ENCODE data around the gene AUTS2.

DNA sequence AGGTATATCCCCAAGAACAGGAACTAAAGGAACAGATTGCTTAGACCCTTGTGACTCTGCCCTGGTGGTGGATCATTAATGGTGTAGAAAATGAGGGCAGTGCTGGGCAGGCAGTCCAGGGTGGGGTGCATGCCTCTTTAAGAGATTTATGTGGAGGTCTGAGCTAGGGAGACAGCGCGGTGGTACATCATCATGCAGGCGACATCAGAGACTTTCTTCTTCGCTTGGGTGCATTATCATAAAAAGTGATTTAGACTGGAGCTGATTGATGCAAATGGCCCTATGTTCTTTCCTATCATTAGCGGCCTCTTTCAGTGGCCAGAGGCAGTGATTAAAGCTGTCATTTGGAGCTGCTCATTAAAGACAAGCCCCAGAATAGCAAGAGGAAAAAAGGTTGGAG, 1014.5 kb downstream of the AUTS2 start:
- TF ChIP-seq, protein P1, sequence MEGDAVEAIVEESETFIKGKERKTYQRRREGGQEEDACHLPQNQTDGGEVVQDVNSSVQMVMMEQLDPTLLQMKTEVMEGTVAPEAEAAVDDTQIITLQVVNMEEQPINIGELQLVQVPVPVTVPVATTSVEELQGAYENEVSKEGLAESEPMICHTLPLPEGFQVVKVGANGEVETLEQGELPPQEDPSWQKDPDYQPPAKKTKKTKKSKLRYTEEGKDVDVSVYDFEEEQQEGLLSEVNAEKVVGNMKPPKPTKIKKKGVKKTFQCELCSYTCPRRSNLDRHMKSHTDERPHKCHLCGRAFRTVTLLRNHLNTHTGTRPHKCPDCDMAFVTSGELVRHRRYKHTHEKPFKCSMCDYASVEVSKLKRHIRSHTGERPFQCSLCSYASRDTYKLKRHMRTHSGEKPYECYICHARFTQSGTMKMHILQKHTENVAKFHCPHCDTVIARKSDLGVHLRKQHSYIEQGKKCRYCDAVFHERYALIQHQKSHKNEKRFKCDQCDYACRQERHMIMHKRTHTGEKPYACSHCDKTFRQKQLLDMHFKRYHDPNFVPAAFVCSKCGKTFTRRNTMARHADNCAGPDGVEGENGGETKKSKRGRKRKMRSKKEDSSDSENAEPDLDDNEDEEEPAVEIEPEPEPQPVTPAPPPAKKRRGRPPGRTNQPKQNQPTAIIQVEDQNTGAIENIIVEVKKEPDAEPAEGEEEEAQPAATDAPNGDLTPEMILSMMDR (IDR thresholded peaks at IDR 0.05; ENCODE audit: low read length) = no peak
- TF ChIP-seq EZH2 (IDR thresholded peaks at IDR 0.05; ENCODE audit: borderline replicate concordance, low read length) = no peak

Measured in OCI-LY1 (cell line).